ENCODE measurements around the gene C1orf35. TPM values are rescaled to one million over a fixed set of nuclear protein-coding genes. Genes with fewer than 3 reads are reported as not detected.

C1orf35 gene
- total and polyA plus RNA-seq, 2 of the 4 experiments (the other 2 are of a cell fraction): 4.3 to 13.0 TPM

- H3K23ac ChIP-seq (ENCODE audit: low read depth, low read length): no peak overlapping the region
- BruUV-seq (replicated peaks): no TSS peak
- H4K8ac ChIP-seq (ENCODE audit: low read depth in 2 of 2, low read length in 2 of 2): no peak overlapping the region
- no peak overlapping the region for H2BK15ac ChIP-seq (ENCODE audit: low read depth, low read length)
- H3K4me3 ChIP-seq (ENCODE audit: insufficient read depth, low read depth, low read length): no peak overlapping the region
- H2AK5ac ChIP-seq (ENCODE audit: low read depth, low read length): no peak overlapping the region
- H3K56ac ChIP-seq (ENCODE audit: extremely low read depth, insufficient read depth, low read length): no peak overlapping the region
- H3K36me3 ChIP-seq (ENCODE audit: control insufficient read depth, insufficient read depth, low read length): peaks cover 10% of the 10 kb centered on the region
- peaks cover 32% of the 10 kb centered on the region for H3K4me1 ChIP-seq (ENCODE audit: control insufficient read depth, insufficient read depth, low read length)
- no peak overlapping the region for H3K18ac ChIP-seq (ENCODE audit: low read depth, low read length)
- H3K4me2 ChIP-seq (ENCODE audit: low read depth, low read length): no peak overlapping the region
- 100% methylated on average over 3 of the region's 20 CpGs; no CpG with 5 or more reads in 1 of the 2 experiments for WGBS, 2 experiments (ENCODE audit: extremely low coverage in 2 of 2, insufficient read length in 1 of 2)
- no peak overlapping the region for H4K91ac ChIP-seq (ENCODE audit: insufficient read depth, low read depth, low read length)
- TF ChIP-seq SMC3 (IDR thresholded peaks at IDR 0.05; ENCODE audit: low read depth, low read length): no peak
- TF ChIP-seq MAFK (IDR thresholded peaks at IDR 0.05; ENCODE audit: low read depth, low read length): no peak
- TF ChIP-seq RCOR1 (IDR thresholded peaks at IDR 0.05; ENCODE audit: insufficient replicate concordance, low read length): no peak
- TF ChIP-seq, protein P1, sequence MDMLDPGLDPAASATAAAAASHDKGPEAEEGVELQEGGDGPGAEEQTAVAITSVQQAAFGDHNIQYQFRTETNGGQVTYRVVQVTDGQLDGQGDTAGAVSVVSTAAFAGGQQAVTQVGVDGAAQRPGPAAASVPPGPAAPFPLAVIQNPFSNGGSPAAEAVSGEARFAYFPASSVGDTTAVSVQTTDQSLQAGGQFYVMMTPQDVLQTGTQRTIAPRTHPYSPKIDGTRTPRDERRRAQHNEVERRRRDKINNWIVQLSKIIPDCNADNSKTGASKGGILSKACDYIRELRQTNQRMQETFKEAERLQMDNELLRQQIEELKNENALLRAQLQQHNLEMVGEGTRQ (IDR thresholded peaks at IDR 0.05; ENCODE audit: low read depth, low read length): no peak
- TF ChIP-seq MAZ (IDR thresholded peaks at IDR 0.05; ENCODE audit: borderline replicate concordance, low read depth, low read length): no peak
- TF ChIP-seq BHLHE40 (IDR thresholded peaks at IDR 0.05; ENCODE audit: low read depth, low read length): no peak
- TF ChIP-seq FOS (IDR thresholded peaks at IDR 0.05; ENCODE audit: low read depth, low read length): no peak
- no peak for TF ChIP-seq MXI1 (IDR thresholded peaks at IDR 0.05; ENCODE audit: borderline replicate concordance, low read depth, low read length)
- TF ChIP-seq, protein P2, sequence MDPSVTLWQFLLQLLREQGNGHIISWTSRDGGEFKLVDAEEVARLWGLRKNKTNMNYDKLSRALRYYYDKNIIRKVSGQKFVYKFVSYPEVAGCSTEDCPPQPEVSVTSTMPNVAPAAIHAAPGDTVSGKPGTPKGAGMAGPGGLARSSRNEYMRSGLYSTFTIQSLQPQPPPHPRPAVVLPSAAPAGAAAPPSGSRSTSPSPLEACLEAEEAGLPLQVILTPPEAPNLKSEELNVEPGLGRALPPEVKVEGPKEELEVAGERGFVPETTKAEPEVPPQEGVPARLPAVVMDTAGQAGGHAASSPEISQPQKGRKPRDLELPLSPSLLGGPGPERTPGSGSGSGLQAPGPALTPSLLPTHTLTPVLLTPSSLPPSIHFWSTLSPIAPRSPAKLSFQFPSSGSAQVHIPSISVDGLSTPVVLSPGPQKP (IDR thresholded peaks at IDR 0.05; ENCODE audit: borderline replicate concordance, low read depth, low read length): no peak
- no peak for TF ChIP-seq CHD1 (IDR thresholded peaks at IDR 0.05; ENCODE audit: low read depth, low read length)
- no peak for TF ChIP-seq POLR2A (IDR thresholded peaks at IDR 0.05; ENCODE audit: low read depth, low read length)
- peaks cover 20% of the 10 kb centered on the region for H3K9me1 ChIP-seq (ENCODE audit: insufficient read depth, low read length)
- dilution Hi-C loops (cut with HindIII; ENCODE audit: low sequenced_read_pairs, unreplicated experiment): no loop called here
- H4K5ac ChIP-seq (ENCODE audit: low read depth, low read length): no peak overlapping the region
- no peak overlapping the region for H2BK120ac ChIP-seq (ENCODE audit: low read depth, low read length)
- H3K27ac ChIP-seq (ENCODE audit: insufficient read depth, low read length): no peak overlapping the region
- H3K14ac ChIP-seq (replicated peaks; ENCODE audit: low read depth, low read length): no peak overlapping the region
- DNase-seq (no peak), ATAC-seq (ENCODE audit: low read depth) (no peak)
- intact Hi-C loops (cut with micrococcal nuclease): no loop called here
- ChIA-PET POLR2A (ENCODE audit: unreplicated experiment) (no interaction called here), CTCF (no interaction called here)
- no peak overlapping the region for H2BK5ac ChIP-seq (ENCODE audit: low read depth, low read length, poor library complexity, severe bottlenecking)
- H3K9ac ChIP-seq (ENCODE audit: low read depth, low read length): no peak overlapping the region
- peaks cover 56% of the 10 kb centered on the region for H4K20me1 ChIP-seq (ENCODE audit: insufficient read depth, low read length)
- H2AK9ac ChIP-seq (replicated peaks; ENCODE audit: low read depth, low read length, poor library complexity): no peak overlapping the region
- peaks cover 9 to 75% of the 10 kb centered on the region in 2 experiments for H3K79me1 ChIP-seq (ENCODE audit: low read depth in 1 of 2, low read length in 2 of 2)
- no peaks in the 10 kb centered on the region for H3K27me3 ChIP-seq (ENCODE audit: control insufficient read depth, insufficient read depth, low read length)
- H3K9me3 ChIP-seq (ENCODE audit: control insufficient read depth, insufficient read depth, low read length): no peaks in the 10 kb centered on the region
- H3K4ac ChIP-seq (ENCODE audit: low read depth, low read length): no peak overlapping the region
- in situ Hi-C loops (cut with MboI; ENCODE audit: low sequenced_read_pairs): no loop called here
- no peak overlapping the region for H2BK20ac ChIP-seq (ENCODE audit: low read depth, low read length)
- H2AFZ ChIP-seq (replicated peaks; ENCODE audit: low read length, poor library complexity): no peak overlapping the region
Observed at GRCh38 chr1:228147151-228147693, 44.1 kb upstream of the C1orf35 start.

Measured in IMR-90 (cell line).